Occipital lobe (tissue), 2 donors: ENCODE data around the gene MAPRE2. TPM values are rescaled to one million over a fixed set of nuclear protein-coding genes. Genes with fewer than 3 reads are reported as not detected.

ENCODE experiments used
- DNase-seq: peaks from one replicate; lab custom pipeline; 2025; lab: John Stamatoyannopoulos, UW
- total RNA-seq: library from RNA; depleted of rRNA; stranded (reverse); fragments of >200 nt; gene quantifications from one replicate; pipeline ENCODE4 v1.2.3, GENCODE V29; 2014

Gene MAPRE2
- total RNA-seq: 68.0 TPM

DNA sequence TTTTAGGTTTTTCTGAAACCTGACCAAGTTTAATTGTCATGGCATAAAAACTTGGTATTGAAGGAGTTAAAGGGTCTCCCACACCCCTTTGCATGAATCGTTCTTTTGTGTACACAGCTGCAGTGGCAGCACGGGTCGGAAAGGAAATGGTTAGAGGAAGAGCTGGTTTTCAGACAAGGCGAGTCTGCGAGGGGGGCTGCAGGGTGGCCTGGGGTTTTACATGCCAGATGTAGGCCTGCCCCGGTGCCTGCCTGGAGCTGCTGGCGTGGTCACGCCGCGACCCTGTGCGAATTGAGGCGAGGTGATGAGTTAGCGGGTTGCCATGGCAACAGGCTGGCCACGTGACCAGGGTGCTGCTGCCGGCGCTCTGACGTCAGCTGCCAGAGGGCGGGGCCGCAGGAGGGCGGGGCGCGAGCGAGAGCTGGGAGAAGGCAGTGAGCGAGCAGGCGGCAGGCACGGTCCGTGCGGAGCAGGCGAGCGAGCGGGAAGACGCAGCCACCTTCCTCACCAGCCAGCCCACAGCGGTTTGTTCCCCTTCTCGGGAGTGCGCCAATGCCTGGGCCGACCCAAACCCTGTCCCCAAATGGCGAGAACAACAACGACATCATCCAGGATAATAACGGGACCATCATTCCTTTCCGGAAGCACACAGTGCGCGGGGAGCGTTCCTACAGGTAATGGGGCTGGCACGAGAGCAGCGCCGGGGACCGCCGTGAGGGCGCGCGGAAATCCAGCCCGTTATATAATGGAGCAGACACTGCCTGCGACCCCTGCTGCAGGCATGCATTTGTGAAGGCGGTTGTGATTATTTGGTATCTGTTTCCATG is at the start of gene MAPRE2:
MAPRE2 (plus strand) TSS at position 426 of the 827 bp plus-strand sequence; CDS start at position 553, 127 bp downstream.
- peak; percentile 97 for DNase-seq

DNA sequence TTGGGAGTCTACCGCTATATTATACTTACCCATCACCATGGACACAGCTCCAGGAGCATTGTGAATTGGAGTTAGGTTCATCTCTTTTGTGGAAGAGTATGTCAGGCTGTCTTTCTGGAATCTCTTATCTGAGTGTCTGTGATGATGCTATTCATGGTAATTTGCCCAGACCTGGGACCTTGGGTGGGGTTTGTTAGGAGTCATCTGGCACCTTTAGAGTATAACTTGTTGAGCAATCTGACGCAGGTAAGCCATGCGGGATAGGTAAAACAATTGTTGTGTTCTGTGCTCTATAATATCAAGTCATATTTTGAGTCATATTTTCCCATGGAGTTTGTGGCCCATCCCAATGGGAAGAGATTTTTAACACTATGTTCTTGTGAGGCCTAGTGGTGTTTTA is 49.7 kb upstream of the MAPRE2 start:
- no peak for DNase-seq

DNA sequence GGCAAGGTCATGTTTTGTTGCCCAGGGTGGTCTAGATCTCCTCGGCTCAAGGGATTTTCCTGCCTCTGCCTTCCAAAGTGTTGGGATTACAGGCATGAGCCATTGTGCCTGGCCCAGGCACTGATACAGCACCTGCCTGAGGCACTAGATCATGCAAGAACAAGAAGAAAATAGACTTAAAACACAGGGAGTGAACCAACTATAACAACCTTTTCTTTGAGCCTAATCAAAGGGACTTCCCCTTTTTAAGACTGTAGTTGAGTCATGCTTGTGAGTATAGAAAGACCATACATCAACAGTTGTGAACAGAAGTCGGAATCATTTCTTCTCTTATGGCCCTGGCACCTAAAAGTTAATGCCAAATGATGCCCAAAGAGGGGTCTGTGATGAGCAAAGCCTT is 47.9 kb upstream of the MAPRE2 start:
- no peak for DNase-seq

DNA sequence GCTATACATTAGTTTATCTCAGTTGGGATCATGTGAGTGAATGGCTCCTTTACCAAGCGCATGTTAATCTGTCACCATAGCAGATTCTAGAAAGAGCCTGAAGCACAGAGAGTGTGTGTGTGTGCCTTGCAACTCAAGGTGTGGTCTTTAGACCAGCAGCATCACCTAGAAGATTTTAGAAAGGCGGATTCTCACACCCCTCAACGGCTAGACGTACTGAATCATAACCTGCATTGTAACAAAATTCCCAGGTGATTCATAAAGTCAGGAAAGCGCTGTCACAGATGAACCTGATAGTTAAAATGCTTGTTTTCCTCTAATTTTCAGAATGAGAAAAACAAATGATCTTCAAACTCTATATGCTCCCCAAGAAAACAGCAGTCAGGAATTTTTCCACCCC is 45.5 kb upstream of the MAPRE2 start:
- no peak for DNase-seq

DNA sequence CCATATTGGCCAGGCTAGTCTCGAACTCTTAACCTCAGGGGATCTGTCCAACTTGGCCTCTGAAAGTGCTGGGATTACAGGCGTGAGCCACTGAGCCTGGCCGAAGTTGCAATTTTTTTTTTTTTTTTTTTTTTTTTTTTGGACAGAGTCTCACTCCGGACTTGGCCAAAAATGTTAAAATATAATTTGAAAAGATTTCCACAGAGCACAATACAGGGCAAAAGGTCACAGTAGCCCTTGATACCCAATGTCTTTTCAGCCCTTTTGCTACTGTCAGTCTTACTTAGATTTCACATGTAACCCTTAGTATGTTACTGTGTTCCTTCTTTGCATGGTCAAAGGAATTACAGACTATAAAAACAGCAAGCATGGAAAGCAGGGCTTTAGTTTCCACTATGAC is 42.6 kb upstream of the MAPRE2 start:
- DNase-seq: no peak

DNA sequence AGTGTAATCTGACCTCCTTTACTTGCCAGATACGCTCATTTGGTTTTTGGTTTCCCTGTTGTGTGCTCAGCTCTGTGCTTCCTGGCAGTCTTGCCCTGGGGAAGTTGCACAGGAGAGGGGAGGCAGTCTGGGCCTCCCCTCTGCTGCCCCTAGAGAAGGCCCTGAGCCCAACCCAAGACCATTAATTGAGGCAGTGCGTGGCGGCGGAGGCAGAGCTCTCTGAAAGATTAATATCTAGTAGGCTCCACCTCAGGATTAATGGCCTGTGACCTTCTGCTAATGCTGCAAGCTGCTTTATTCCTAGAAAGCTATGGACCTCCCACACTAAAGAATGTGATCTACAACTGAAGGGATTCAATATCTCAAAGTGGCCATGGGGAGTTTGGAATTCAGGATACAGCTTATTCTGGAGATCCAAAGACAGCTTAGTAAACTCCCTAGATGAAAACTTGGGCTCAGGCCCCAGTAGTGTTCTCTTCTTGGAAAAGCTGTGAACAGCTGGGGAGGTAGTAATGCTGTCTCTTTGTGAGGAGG is 41.4 kb upstream of the MAPRE2 start:
- DNase-seq: no peak

DNA sequence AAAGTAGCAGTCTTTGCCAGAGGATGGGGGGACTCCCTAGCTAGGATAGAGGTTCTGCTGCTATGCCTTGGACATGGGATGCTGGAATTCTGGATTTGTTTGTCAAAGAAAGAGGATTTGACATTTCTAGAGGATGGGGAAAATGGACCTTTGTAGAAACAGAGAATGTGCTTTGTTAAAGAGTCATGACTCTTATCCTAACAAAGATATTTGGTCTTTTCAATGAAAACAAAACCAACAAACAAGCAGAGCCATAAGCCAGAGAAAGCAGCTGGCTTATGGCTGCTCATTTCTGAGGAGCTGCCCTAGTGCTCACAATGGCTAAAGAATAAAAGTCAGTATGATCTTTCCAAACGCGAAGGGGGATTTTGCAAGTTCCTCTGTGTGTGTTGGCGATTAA is 40.8 kb upstream of the MAPRE2 start:
- DNase-seq: no peak

DNA sequence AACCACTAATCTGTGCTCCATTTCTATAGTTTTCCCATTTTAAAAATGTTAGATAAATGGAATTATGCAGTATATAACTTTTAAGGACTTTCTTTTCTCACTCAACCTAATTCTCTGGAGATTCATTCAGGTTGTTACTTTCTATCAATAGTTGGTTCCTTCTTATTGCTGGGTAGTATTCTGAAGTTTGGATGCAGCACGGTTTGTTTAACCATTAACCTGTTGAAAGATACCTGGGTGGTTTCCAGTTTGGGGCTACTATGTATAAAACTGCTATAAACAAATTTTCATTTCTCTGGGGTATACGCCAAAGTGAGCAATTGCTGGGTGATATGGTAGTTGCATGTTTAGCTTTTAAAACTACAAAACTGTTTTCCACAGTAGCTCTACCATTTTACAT is 39.1 kb upstream of the MAPRE2 start:
- no peak for DNase-seq

DNA sequence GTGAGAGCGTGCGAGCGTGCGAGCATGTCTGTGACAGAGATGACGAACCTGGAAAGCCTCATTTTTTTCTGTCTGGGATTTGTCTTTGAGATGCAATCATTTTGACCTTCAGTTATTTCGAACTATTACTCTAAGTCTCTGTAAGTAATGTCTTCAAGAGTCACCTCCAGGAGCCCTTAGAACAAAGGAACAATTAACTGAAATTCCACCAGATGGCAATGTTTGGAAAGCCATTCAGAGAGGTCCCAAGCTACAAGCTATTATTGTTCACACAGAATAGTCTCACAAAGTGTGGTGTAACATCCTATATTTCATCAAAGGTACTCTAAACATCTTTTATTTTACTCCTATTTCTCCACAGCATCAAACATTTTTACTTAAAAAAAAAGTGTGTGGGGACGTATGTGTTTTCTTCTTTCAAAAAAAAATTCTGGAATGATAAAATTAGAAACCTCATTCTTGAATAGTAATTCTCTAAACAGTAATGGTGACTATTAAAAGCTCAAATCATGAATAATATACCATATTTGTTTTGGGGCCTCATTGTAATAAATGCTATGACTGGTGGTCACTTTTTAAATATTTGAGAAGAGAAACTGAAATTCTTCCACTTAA is 35.1 kb upstream of the MAPRE2 start:
- no peak for DNase-seq

DNA sequence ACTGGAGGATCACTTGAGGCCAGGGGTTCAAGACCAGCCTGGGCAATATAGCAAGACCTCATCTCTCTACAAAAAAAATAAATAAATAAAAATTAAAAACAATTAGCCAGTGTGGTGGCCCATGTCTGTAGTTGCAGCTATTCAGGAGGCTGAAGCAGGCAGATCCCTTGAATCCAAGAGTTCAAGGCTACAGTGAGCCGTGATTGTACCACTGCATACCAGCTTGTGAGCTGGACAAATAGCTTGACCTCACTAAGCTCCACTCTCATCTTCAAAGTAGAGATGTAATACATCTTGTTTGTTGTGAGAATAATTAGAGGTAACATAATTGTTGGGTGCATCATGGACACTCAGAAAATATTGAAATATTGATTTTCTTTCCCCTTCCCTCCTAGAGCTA is 31.1 kb upstream of the MAPRE2 start:
- no peak for DNase-seq

DNA sequence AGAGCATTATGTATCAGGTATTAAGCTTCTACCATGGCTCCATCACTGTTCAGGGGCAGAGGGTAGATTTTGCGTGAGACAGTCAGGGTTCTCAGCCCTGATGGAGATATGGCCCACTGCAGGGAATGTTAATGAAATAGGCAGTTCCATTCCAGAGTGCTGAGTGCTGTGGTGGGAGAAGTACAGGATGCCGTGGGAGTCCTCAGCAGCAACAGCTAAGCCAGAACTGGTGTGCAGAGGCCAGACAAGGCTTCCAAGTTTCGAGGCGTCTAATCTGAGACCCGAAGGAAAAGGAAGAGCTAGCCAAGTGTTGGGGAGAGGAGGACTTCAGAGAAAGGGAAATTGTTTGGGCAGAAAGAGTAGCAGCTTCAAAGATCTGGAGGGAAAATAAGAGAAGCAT is 30.2 kb upstream of the MAPRE2 start:
- DNase-seq: no peak

DNA sequence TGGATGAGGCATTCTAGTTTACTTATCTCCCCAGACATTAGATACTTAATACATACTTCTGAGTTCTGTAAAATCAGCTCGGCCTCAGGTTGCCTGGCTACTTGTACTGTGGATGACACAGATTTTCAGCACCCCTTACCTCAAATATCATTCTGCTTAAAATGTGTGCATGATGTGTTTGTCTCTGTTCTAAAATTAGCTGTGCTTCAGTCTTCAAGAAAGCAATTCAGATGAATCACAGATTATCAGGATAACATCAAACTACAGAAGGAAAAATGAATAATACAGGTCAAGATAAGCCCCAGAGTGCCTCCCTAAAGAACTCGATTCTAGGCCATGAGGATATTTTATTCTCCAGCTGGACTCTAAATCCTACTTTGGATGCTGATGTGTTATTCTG is 21.3 kb upstream of the MAPRE2 start:
- no peak for DNase-seq

DNA sequence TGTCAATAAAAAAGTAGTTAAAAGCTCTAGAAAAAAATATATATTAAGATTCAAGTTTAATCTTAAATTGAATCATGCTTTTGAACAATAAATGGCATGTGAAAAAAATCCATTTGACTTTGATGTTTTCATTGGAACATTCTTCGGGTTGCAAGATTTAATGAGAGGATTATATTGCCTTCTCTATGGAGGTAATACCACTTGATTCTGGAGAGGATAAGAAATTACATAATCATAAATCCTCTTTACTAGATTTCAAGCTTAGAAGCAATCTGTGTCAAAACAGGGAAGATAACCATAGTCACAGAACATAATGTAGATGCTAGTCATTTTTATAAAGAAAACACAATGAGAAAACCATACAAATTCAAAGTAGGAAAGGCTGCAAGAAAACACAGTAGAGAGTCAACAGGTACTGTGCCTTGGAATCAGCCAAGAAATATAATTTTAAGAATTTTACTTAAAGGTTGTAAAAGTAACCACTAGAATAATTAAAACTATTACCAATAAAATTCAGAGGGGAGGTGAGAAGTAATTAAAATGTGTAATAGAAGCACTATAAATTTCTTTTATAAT is 18.7 kb upstream of the MAPRE2 start:
- no peak for DNase-seq

DNA sequence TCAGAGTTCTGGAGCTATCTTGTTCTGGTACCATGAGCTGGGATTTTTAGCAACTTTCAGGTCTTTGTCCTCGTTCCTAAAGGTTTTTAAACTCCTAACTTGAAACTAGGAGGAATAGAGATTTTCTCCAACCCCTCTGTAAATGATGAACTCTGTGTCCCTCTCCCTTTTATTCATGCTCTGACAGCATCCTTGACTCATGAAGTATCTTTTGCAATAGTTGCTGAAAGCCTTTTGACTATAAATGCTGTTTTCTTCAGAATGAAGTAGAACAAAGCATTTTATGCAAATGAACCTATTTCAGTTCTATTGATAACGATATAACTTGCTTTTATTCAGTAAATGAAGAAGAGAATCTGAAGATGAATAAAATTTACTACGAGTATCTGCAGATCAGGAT is 17.0 kb upstream of the MAPRE2 start:
- no peak for DNase-seq

DNA sequence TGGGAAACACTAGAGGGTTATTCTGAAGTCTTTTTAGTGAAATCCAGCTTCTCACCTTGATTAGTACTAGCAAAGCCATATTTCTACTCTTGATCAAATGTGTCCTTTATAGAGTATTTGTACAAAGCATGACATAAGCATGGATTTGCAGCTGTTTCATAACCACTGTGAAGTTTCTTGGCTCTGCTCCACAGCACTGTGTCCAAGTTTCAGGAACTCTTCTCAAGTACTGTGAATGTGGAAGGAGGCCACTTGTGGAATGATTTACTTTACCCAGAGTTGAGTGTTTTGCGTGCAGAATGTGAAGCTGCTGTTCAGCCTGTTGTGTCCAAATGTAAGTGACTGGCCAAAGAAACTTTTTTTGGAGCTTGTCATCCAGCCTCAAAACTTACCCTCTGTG is 16.2 kb upstream of the MAPRE2 start:
- no peak for DNase-seq

DNA sequence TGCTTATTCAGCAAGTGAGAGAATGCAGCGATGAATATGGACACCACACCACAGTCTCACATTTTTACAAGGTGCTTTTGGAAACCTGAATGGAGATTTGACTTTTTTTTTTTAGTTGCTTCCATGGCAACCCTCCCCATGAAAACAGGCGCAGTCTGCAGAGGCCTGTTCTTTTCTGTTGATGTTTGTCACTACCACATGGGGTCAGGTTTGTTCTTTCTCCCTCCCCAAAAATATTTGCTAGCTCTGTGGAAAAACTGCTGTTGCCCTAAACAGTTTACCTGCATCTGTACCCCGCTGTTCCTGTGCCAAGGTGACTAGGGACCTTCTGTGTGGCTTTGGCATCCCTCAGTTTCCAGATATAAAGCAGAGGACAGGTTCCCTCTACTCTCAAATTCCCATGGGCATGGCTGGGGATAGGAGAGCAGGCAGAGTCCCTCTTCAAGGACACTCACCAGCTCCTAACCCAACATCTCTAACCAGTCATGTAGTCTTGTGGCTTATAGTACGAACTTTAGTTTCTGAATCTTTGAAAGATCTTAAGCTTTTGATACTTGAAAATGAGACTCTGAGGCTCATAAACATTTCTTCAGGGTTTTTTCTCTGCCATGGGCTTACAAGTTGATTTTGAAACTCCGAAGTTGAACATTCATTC is 14.7 kb upstream of the MAPRE2 start:
- no peak for DNase-seq

DNA sequence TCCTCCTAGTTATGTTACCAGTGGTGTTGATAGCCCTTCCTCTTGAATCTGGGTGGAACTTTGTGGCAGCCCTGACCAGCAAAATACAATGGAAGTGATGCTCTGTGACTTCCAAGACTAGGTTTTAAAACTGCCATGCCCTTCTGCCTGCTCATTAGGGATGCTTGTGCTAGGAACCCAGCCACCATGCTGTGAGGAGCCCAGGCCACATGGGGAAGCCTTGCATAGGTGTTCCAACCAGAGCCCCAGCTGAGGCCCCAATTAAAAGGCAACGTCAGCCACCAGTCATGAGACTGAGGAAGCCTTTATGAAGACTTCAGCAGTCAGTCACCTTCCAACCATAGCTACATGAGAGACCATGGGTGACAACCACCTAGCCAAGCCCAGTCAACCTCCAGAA is 14.0 kb upstream of the MAPRE2 start:
- no peak for DNase-seq

DNA sequence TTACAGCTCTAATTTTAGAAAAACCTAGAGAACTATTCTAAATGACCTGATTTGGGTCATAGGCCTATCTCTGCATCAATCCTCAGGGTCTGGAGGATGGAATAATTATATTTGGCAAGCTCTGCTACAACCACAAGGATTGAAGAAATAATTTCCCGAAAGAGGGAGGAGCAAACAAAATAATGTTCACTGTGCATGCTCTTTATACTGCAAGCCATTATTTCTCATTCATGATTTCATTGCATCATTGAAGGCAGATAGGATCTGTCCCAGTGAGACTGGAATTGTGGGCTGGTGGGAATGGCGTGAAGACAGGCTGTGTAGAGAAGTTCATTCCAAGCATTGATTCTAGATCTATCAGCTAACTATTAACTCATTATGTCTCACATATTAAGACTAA is 12.7 kb upstream of the MAPRE2 start:
- no peak for DNase-seq

DNA sequence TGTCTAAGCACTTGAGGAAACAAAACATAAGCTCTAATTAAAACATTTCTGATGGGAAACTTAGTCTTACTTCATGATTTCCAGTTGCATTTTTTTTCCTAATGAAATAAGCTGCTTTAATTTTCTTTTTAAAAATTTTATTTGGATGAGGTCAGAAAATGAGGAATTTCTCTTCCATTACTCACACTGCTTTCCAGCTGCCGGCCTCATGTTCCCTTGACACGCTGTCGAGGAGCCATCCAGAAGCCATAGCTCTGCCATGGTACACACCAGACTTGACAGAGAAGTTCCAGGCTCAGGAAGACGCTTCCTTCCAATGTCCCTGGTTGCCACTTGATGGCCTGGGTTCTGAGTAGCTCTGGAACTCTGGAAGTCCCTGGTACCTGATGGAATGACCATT is 12.1 kb upstream of the MAPRE2 start:
- DNase-seq: no peak

DNA sequence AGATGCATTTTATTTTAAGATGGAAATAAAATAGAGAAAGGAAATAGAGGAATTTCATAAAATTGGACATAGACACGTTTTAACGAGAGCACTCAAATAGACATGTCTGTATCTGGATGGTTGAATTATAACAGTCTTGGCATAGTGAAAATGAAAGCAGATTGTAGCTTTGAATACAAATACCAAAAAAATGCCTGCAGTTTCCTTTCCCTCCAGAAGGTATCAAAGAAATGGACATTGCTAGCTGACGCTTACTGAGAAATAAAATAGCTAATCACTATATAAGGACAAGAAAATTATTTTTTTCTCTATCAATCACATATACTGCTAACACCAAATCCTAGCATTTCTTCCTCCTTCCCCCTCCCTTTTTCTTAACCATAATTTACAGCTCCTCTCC is 11.4 kb upstream of the MAPRE2 start:
- no peak for DNase-seq

DNA sequence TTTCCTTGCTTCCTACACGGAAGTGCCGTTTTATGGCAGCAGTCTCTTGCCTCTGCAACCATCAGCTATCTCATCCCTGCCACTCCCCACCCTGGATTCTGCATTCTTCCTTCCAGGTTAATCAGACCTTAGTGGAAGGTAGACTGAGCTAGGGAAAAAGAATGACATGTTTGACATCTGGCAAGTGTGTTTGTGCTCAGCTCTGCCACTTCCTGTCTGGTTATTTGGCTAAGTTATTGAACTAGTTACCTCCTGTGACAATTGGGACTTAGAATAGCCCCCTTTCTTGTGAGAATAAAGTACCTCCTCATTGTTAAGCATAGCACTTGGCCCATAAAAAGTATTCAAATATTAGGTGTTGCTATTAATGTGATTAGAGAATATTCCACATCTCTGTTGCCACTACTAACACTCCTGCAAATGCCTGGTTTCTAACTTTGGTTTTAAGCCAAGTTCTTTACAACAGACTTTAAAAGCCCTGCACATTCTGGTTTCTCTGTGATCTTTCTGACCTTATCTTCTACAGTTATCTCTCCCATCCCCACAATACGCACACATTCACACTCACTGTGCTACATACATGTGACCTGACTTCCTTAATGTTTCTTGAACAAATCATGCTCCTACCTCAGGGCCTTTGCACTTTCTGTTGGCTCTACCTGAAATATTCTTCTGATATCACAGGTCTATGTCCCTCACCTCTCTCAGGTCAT is 10.8 kb upstream of the MAPRE2 start:
- DNase-seq: no peak

DNA sequence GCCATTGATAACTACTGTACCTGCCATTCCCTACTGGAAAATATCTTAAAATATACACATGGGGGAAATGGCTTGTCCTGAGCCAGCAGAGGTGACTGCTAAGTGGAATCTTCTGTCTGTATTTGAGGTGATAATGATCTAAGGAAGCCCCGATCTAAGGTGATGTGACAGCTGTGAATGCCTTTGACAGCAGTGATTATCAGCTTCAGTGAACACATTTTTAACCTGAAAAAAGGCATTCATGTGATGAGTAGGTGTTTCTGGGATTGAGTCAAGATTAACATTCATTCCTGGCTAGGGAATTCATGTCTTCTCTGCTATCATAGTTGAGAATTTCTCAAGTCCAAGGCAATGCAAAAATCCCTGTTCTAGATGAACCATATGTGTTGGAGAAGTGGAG is 9.1 kb upstream of the MAPRE2 start:
- no peak for DNase-seq
